ENCODE data around the gene MROH8.
A peak's percentile ranks its signal among the peaks of the same experiment; 100 is the strongest.

The MROH8 gene

DNA sequence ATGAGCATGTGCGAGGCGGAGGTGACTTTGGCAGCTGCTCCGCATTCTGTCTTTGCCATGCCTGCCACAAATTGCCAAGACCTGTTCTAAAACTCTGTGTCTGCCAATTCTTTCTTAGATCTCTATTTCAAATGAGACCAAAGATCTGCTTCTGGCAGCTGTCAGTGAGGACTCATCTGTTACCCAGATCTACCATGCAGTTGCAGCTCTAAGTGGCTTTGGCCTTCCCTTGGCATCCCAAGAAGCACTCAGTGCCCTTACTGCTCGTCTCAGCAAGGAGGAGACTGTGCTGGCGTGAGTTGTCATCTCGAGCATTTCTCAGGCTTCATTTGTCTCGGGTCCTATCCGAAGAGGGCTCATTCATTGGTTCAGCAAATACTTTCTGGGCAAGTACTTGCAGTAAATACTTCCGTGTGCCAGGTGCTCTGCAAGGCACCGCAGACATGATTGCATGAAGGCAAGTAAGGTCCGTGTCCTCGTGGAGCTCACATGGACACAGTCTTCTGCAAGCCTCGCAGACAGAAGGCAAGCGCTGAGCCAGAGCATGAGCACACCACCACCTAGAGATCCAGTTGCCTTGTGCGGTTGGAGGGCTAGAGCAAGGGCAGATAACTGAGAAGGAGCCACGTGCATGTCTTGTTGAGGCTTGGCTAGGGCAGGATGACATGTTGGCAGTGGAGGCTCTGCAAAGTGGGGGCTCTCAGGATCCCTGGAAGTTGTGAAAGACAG is 19.7 kb upstream of the MROH8 start:
- no peak for DNase-seq (ENCODE audit: low spot score)

DNA sequence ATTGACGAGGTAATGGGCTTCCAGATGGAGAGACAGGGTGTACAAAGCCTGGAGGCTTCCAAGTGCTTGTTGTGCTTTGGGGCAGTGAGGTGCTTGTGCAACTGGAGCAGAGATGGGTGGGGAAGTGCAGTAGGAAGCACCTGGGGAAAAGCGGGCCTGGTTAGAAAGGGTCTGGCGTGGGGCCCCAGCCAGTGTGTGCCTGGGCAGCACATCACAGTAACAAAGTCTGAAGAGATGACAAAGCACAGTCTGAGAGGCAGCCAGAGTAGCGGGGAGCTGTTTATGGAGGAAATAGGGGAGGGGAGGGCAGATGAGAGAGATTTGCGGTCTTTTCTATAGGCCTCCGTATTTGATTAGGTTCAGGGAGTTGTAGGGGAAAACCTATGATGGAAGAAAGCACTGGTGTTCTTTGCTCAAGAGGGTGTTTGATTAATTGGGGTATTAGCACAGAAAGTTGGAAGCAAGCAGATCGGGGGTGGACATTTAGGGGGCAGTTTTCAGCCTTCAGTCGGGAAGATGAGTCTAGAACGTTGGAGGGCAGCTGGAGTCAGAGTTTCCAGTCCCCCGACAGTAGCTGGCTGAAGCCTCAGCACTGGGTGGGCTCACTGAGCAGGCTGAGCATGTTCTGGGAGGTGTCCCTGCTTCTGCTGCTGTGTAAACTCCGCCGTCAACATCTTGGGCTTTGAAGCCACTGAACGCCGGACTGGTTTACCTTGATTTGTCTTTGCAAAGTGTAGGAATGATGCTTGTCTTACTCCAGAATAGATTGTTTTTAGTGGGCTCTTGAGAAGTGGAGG is 15.5 kb upstream of the MROH8 start:
- DNase-seq (ENCODE audit: low spot score) = no peak

DNA sequence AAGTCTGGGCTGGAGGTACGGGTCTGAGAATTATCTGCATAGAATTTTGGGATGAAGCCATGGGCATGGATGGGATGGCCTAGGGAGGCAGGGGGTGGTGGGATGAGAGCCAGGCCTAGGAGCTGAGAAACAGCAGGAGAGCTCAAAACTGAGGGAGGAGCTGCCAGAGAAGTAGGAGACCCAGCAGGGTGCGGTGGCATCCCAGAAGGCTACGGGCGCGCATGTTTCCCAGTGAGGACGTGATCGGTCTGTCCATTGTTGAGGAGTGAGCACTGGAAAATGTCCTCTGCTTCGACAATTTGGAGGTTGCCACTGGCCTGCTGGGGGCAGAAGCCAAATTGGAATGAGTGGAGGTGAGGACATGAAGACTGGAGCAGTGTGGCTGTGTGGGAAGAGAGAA is 14.5 kb upstream of the MROH8 start:
- no peak for DNase-seq (ENCODE audit: low spot score)

DNA sequence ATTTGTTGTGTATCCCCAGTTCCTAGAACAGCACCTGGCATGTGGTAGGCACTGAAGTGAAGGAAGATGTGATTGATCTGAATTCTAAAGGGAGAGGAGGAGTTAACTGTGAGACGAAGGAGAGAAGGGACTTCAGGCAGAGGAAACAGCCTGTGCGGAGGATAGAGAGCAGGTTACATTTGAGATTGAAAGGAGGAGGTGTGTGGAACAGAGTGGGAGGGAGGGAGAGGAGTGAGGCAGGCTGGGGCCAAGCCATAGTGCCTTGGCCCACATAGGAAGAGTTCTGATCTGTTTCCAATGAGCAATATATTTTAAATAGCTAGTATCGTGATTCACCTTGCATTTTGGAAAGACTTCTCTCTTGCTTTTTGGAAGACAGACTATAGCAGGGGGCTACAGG is 13.9 kb upstream of the MROH8 start:
- no peak for DNase-seq (ENCODE audit: low spot score)

DNA sequence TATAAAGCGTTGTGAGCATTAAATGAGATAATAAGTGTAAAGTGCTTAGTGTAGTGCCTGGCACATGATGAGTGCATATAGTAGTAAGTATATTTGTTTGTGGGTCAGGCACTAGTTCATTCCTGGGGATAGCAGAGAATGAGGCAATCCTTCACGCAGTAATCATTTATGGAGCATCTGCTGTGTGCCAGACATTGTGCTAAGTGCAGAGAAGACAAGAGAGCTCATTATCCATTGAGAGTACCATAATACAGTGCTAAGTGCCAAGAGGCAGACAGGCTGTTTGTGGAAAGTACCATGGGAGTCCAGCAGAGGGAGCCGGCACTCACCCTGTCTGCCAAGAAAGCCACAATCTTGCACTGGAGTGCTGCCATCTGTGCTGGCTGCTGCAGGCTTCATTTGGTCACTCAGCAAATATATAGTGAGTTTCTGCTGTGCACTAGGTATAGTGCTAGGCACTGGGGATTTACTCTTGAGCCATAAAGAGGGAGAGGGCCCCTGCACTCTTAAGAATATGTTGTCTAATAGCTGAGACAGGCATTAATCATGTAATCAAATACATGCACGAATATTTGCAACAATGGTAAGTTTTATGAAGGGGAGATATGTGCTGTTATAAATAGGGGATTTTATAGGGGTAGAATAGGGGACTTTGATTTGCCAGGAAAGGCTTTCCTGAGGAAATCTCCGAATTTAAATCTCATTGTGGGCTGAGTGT is 12.9 kb upstream of the MROH8 start:
- DNase-seq (ENCODE audit: low spot score) = peak; percentile 97

DNA sequence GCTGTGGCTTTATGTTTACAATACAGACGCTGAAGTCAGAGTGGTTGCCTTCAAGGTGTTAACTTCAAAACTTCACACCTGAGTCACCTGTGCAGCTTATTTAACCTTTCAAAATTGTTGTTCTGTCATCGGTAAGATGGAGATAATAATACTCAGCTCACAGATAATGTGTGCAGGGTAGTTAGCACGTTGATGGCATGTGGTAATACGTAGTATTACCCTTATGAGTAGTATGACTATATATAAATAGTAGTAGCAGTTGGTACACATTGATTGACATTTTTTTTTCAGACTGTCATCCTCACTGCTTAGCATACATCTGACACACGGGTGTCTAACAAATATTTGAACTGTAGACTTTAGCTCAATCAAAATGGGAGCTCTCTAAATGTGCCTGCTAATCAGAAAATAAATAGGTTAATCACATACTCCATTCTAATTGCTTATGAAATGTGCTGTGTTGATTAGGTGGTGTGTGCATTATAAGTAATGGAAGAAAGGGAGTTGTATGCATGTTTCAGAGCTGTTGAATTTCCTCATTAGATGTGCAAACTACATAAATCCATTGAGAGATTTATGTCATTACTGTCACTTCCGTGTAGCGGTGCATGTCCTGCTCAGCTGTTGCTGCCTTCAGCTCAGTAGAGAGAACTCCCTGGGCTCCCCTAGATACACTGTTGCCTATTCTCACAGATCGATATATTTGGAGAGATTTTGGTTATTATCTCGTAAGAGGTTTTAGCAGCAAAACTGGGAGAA is 11.2 kb upstream of the MROH8 start:
- no peak for DNase-seq (ENCODE audit: low spot score)

DNA sequence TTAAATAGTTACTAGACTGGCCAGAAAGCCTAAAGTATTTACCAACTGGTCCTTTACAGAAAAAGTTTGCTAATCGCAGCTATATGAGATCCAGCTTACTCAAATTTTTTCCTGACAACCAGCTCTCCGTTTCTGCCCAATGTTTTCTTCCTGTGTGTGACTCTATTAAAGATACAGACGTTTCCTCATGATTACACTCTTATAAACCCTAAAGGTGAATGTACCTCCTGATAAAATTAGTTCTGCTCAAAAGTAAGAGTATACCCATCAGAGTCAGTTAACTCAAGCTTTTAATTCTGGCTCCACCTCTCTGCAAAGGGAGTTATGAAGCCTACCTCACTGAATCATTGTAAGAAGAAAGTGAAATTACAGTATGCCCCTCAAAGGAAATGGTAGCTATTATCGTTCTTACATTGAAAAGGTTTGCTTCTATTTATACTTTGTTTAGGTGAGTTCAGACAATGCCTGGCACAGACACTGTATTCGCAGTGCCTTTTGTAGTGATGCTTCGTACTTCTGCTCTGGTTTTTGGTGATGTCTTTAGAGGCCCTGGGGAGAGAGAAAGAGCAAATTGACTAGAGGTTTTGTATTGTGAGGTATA is 10.2 kb upstream of the MROH8 start:
- DNase-seq (ENCODE audit: low spot score) = no peak

DNA sequence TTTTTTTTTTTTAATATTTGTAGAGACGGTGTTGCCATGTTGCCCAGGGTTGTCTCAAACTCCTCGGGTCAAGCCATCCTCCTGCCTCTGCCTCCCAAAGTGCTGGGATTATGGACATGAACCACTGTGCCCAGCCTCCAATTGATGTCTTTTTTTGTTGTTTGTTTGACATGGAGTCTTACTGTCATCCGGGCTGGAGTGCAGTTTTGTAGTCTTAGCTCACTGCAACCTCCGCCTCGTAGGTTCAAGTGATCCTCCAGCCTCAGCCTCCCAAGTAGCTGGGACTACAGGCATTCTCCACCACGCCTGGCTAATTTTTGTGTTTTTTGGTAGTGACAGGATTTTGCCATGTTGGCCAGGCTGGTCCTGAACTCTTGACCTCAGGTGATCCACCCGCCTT is 9.4 kb upstream of the MROH8 start:
- DNase-seq (ENCODE audit: low spot score) = no peak

DNA sequence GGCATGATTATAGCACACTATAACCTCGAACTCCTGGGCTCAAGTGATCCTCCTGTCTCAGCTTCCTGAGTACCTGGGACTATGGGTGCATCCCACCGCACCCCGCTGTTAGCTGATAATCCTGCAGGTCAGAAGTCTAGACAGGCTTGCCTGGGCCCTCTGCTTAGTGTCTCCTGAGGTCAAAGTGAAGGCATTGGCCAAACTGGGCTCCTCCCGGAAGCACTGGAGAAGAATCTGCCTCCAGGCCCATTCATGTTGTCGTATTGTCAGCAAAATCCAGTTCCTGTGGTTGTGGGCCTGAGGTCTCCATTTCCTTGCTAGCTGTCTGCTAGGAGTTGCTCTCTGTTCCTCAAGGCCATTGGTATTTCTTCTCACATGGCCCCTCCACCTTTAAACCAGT is 6.3 kb upstream of the MROH8 start:
- no peak for DNase-seq (ENCODE audit: low spot score)

DNA sequence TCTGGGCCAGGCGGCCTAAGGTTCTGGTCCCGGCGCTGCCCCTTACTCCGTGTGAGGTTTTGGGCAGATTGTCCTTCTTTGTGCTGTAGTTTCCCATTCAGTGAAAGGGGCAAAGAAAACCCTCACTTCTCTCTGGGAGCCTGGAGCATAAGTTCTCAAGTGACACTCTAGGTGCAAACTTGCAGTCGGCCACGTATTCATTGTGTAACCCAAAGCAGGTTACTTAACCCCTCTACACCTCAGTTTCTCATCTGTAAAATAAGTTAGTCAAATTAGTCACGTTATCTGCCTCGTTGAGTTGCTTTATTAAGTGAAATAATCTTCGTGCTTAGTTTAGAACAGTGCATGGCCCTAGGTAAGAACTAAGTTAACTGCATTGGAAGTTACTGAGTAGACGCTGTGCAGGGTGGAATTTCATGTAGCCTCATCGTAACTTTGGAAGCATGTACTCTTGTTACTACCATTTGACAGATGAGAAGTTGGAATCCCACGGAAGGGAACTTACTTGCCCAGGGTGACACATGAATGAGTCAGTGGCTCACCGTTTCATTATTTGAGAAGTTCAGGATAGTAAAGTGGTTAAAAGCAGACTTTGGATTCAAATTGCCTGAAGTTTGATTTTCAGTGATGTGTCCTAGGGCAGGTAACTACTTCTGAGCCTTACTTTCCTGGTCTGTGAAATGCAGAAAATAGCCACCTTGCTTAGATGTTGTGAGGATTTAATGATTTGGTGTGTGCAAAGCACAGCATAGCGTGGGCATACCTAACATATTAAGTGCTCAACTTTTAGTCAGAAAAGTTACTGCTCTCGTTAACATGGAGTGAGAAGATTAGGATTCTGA is 556 bp upstream of the MROH8 start:
- DNase-seq (ENCODE audit: low spot score) = no peak

DNA sequence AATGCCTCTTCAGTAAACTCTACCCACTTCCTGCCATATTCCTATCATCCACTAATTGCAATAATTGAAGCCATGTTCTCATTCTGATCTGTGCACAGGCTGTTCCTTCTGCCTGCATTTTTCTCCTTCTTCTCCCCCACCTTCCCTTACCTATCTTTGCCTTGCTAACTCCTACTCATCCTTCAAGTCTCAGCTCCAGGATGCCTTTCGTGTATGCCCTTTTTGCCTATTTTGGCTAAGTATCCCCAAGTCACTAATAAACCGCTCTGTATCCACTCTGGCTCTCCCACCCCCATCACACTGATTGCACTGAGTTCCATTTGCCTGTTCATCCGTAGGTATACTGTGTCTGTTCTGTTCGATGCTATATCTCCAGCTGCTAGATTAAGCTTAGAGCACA is 6.5 kb downstream of the MROH8 start:
- no peak for DNase-seq (ENCODE audit: low spot score)

DNA sequence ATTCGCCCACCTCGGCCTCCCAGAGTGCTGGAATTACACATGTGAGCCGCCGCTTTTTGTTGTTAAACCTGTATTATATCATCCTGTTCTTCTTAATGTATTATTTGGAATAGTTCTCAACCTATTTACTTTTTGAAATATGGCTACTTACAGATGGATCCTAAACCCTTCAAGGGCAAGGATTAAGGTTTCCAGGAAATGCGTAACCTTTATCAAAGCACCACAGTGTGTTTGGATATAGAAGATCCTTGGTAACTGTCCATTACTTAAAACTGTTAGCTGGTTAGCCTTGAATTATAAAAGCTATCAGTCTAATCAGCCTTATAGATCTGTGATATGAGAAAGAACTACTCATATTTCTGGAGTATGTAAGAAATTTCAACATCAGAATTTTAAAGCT is 12.5 kb downstream of the MROH8 start:
- DNase-seq (ENCODE audit: low spot score) = no peak

DNA sequence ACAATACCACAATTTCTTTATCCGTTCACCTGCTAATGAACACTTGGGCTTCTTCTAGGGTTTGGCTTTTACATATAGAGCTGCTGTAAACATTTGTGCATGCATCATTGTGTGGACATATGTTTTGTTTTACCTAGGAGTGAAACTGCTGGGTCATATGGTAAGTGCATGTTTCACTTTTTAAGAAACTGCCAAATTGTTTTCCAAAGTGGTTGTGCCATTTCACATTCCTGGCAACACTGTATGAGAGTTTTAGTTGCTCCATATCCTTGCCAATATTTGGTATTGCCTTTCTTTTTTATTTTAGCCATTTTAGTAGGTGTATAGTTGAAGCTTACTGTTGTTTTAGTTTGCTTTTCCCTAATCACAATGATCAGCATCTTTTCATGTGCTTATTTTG is 14.3 kb downstream of the MROH8 start:
- DNase-seq (ENCODE audit: low spot score) = no peak

DNA sequence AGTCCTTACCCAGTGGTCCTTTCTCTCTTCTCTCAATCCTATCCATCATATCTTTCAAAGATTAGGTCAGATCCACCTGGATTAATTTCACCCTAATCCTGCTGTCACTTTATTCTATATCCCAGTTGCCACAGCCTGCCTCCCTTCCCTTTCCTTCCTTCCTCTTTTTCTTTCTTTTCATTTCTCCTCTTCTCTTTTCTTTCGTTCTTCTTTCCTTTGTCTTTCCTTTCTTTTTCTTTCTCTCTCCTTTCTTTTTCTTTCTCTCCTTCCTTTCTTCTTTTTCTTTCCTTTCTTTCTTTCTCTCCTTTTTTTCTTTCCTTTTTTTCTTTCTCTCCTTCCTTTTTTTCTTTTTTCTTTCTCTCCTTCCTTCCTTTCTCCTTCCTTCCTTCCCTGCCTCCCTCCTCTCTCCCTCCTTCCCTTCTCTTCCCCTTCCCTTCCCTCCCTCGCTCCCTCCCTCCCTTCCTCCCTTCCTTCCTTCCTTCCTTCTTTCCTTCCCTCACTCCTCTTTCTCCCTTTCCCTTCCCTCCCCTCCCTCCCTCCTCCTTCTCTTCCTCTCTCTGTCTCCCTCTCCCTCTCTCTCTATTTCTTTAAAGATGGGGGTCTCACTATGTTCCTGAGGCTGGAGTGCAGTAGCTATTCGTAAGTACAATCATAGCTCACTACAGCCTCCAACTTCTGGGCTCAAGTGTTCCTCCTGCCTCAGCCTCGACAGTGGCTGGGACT is 15.4 kb downstream of the MROH8 start:
- no peak for DNase-seq (ENCODE audit: low spot score)

DNA sequence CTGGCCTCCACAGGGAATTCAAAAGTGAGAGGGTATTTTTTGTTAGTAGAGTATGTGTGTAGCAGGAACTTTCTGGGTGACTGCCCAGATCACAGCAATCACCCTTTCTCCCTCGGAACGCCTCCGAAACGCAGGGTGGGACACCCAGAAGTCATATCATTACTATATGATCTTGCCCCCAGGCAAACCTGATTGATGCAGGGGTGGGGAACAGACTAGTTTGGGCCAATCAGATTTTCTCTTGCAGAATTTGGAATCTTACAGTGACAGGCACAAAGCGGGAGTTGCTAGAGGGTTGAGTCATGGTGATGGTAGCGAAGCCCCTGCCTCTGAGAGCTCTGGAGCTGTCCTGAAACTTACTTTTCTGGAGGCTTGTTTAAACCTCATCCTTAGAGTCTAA is 16.7 kb downstream of the MROH8 start:
- DNase-seq (ENCODE audit: low spot score) = no peak

DNA sequence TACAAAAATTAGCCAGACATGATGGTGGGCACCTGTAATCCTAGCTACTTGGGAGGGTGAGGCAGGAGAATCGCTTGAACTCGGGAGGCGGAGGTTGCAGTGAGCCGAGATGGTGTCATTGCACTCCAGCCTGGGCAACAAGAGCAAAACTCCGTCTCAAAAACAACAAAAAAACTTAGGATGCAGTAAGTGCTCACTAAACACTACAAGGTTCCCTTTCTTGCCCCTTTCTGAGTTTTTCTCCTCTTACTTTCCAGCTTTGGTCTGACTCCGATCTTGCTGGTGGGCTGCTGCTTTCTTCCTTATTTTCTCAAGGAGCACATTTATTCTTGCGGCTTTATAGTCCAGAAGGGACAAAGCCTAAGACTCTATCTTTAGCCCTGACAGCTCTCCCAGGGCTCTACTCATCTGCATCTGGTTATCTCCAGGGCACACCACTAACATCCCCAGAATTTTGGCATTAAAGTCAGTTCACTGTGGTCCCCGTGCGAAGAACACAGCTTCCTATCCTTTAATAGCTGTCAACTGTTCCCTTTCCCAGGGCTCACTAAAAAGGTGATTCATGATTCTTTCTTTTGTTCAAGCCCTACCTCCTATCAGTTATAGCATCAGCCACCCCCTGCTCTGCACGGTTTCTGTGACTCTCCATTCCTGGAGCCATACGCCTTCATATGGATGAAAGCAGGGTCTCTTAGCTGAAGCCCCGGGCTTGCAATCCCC is 17.4 kb downstream of the MROH8 start:
- DNase-seq (ENCODE audit: low spot score) = no peak

DNA sequence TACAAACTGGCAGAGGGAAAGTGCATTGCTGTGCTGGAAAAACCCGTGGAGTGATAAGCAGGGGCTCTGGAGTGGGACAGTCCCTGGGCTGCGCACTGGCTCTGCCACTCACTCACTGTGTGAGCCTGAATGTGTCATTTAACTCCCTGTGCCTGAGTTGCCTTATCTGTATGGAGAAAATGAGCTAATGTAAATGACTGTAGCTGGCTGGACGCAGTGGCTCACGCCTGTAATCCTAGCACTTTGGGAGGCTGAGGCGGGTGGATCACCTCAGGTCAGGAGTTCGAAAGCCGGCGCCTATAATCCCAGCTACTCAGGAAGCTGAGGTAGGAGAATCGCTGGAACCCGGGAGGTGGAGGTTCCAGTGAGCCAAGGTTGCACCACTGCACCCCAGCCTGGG is 18.7 kb downstream of the MROH8 start:
- no peak for DNase-seq (ENCODE audit: low spot score)

DNA sequence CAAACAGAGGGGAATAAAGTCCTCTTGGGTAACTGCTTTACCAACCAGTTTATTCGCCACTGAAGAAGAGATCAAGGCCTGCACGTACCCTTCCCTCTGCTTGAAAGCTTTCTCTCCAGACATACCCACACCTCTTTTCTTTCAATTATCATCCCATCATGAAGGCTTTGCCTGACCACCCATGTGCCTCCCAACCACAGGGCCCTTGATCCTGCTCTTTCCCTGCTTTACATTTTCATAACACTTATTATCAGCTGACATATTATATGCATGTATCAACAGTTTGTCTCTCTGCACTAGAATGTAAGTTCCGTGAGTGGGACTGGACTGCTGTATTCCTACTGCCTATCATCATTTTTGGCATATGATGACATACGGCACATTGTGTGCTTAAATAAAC is 21.1 kb downstream of the MROH8 start:
- no peak for DNase-seq (ENCODE audit: low spot score)

DNA sequence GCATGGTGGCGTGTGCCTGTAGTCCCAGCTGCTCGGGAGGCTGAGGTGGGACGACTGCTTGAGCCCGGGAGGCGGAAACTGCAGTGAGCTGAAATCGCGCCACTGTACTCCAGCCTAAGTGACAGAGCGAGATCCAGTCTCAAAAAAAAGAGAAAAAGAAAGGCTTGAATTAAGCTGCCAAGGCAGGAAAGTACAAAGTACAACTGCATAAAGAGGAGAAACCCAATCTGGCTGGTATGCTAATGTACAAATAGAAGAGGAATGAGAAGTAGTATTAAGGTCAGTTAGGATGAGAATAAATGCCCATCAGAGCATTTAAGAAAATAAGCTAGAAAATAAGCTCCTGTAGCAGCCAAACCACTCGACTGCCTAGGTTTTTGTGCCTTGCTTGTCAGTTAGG is 23.4 kb downstream of the MROH8 start:
- DNase-seq (ENCODE audit: low spot score) = no peak
